ENCODE measurements around the gene ELOVL1.

GRCh38 chr1:43367904-43368645 is at the start of gene ELOVL1:
- TF ChIP-seq CTCF (IDR thresholded peaks at IDR 0.05; ENCODE audit: insufficient read depth, low read length, poor library complexity, severe bottlenecking) = no peak
- no peak for TF ChIP-seq EZH2phosphoT487 (conservative IDR thresholded peaks at IDR 0.05; ENCODE audit: low read length)
